ENCODE measurements around the gene CUX1.

GRCh38 chr7:102271158-102271798 lies 453.9 kb downstream of the CUX1 start:
- no peak for TF ChIP-seq CTCF (IDR thresholded peaks at IDR 0.05)
- no peak for TF ChIP-seq POLR2A (IDR thresholded peaks at IDR 0.05)

All from uterus (tissue), 2 donors.